LNCaP clone FGC (cell line): ENCODE data around the gene UQCC5.

Source experiments
- DNase-seq: peaks from one replicate; pipeline ENCODE4 v3.0.0-alpha.2; 2011; ENCODE audit warnings: low read depth
- H3K4me3 ChIP-seq: 2 replicates; pipeline ENCODE4 v1.5.1; 2011; ENCODE audit warnings: mild to moderate bottlenecking, low read depth, low read length, control low read depth
- CTCF ChIP-seq: IDR thresholded peaks from 2 replicates; pipeline ENCODE4 v1.5.1; 2012; ENCODE audit warnings: mild to moderate bottlenecking; ENCODE audit not compliant: control insufficient read depth, insufficient read depth; ENCODE audit errors: extremely low read depth

The UQCC5 gene, protein sequence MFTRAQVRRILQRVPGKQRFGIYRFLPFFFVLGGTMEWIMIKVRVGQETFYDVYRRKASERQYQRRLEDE

GRCh38 chr3:52536369-52537164, at the start of gene UQCC5:
TSS of gene UQCC5 (plus strand) at chr3:52536605. CDS start at chr3:52536756, 151 bp downstream.
- DNase-seq = peak; percentile 95
- peak within 1 kb of the TSS; percentile 67 for H3K4me3 ChIP-seq
- no peak for TF ChIP-seq CTCF

- no peak for DNase-seq
- no peak for TF ChIP-seq CTCF
Measured at GRCh38 chr3:52487050-52487787, 49.2 kb upstream of the UQCC5 start.

GRCh38 chr3:52487788-52488691, 48.4 kb upstream of the UQCC5 start:
- no peak overlapping the region for H3K4me3 ChIP-seq
- TF ChIP-seq CTCF = no peak
- no peak for DNase-seq

More at GRCh38 chr3:52487050-52487787, 49.2 kb upstream of the UQCC5 start:
- no peak overlapping the region for H3K4me3 ChIP-seq

DNA sequence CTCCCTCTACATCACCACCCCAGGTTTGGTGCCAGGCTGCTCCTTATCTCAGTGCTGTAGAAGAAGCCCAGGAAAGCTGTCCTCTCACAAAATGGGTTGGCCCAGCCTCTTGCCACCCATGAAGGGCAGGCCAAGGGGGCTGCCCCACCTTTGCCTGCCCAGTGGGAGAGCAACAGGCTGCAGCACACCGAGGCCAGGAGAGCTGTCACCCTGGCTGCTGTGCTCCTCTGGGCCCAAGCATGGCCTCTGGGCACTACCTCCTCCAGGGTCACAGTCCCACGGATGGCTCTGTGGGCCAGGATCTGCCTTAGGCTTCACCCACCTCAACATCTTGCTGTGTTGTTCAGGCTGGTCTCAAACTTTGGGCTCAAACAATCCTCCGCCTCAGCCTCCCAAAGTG, 47.7 kb upstream of the UQCC5 start:
- no peak overlapping the region for H3K4me3 ChIP-seq
- no peak for DNase-seq
- no peak for TF ChIP-seq CTCF

- no peak overlapping the region for H3K4me3 ChIP-seq
- no peak for TF ChIP-seq CTCF
- DNase-seq = no peak
Measured at GRCh38 chr3:52489453-52489852, 47.0 kb upstream of the UQCC5 start.
